Vagina (tissue), 2 donors: ENCODE results near the gene AHDC1. TPM values are rescaled to one million over a fixed set of nuclear protein-coding genes. Genes with fewer than 3 reads are reported as not detected.

Source experiments
- DNase-seq, 2 donors: peaks; one replicate each; pipeline ENCODE4 v3.0.0-alpha.2; 2017; ENCODE audit errors: extremely low spot score in 2 of 2
- H3K27ac ChIP-seq: fragments of 200-600 bp; sonication (generic); one replicate; pipeline ENCODE4 v1.5.1; 2019
- H3K27me3 ChIP-seq: fragments of 200-600 bp; sonication (generic); one replicate; pipeline ENCODE4 v1.5.1; 2019
- H3K36me3 ChIP-seq, 2 donors: fragments of 200-600 bp; sonication (generic); one replicate each; pipeline ENCODE4 v1.5.1; 2017 to 2019
- H3K4me1 ChIP-seq: fragments of 200-600 bp; sonication (generic); one replicate; pipeline ENCODE4 v1.5.1; 2019
- H3K4me3 ChIP-seq, 2 donors: fragments of 200-600 bp; sonication (generic); 1 replicate in 1 of 2; 2 replicates in 1 of 2; pipeline ENCODE4 v1.5.1; 2016 to 2019
- H3K9me3 ChIP-seq: fragments of 200-600 bp; sonication (generic); one replicate; pipeline ENCODE4 v1.5.1; 2019
- CTCF ChIP-seq, 3 experiments: fragments of 450-650 bp in 2 of 3; fragments of 200-600 bp in 1 of 3; sonication (generic) in 1 of 3; IDR thresholded peaks; one replicate each; pipeline ENCODE4 v1.5.1; 2017 to 2019; ENCODE audit warnings: antibody characterized with exemption in 3 of 3, mild to moderate bottlenecking in 2 of 3, moderate library complexity in 2 of 3
- POLR2A ChIP-seq, 2 donors: fragments of 450-650 bp; IDR thresholded peaks; one replicate each; pipeline ENCODE4 v1.6.1; 2017; ENCODE audit warnings: antibody characterized with exemption in 2 of 2, mild to moderate bottlenecking in 2 of 2, moderate library complexity in 2 of 2
- POLR2AphosphoS5 ChIP-seq, 2 donors: sonication (generic); formaldehyde crosslinking; IDR thresholded peaks; one replicate each; pipeline ENCODE4 v1.9.0; 2017; ENCODE audit warnings: antibody characterized with exemption in 2 of 2, mild to moderate bottlenecking in 2 of 2, low read depth in 1 of 2; ENCODE audit not compliant: insufficient read depth in 1 of 2
- intact Hi-C: fragments of 100-400 bp; cut with DNase I; formaldehyde crosslinking; loops from one replicate; pipeline ENCODE4 v1.15.1; 2023
- total RNA-seq: library from RNA; depleted of rRNA; stranded (reverse); fragments of >200 nt; gene quantifications from one replicate; pipeline ENCODE4 v1.2.3, GENCODE V29; 2016

The AHDC1 gene
- total RNA-seq, 1 donor from 2014 or later = 62.4 TPM

GRCh38 chr1:27635396-27636142 lies 31.6 kb upstream of the AHDC1 start:
- H3K9me3 ChIP-seq = no peaks in the 10 kb centered on the region
- no peaks in the 10 kb centered on the region for H3K36me3 ChIP-seq
- H3K27me3 ChIP-seq = no peaks in the 10 kb centered on the region
- no peak for TF ChIP-seq POLR2A (IDR thresholded peaks at IDR 0.05)
- TF ChIP-seq POLR2AphosphoS5 (IDR thresholded peaks at IDR 0.05; ENCODE audit: insufficient read depth in 1 of 2, low read depth in 1 of 2) = no peak
- TF ChIP-seq CTCF (IDR thresholded peaks at IDR 0.05) = no peak
- DNase-seq = no peak
- H3K4me1 ChIP-seq = peaks cover 42% of the 10 kb centered on the region
- peak overlapping the region; percentile 50 to 52 for H3K4me3 ChIP-seq
- intact Hi-C loops = no loop called here
- H3K27ac ChIP-seq = peak overlapping the region; percentile 65

- H3K9me3 ChIP-seq = no peaks in the 10 kb centered on the region
- no peak for TF ChIP-seq POLR2A (IDR thresholded peaks at IDR 0.05)
- no peak for TF ChIP-seq CTCF (IDR thresholded peaks at IDR 0.05)
- TF ChIP-seq POLR2AphosphoS5 (IDR thresholded peaks at IDR 0.05; ENCODE audit: insufficient read depth in 1 of 2, low read depth in 1 of 2) = no peak
- DNase-seq = no peak
- intact Hi-C loops = no loop called here
- peak within 1 kb of the TSS; percentile 50 to 52 for H3K4me3 ChIP-seq
- peak within 1 kb of the TSS; percentile 65 for H3K27ac ChIP-seq
- H3K4me1 ChIP-seq = peaks cover 47% of the 10 kb centered on the region
- H3K27me3 ChIP-seq = no peaks in the 10 kb centered on the region
- H3K36me3 ChIP-seq = no peaks in the 10 kb centered on the region
Measured at GRCh38 chr1:27634985-27635367, 31.0 kb upstream of the AHDC1 start, which contains the start of gene FGR. Gene FGR, minus strand, starts transcription at chr1:27635185. Its CDS starts 11,269 bp downstream, at chr1:27623916.

- H3K4me1 ChIP-seq = peaks cover 47% of the 10 kb centered on the region
- H3K27me3 ChIP-seq = no peaks in the 10 kb centered on the region
- peak overlapping the region; percentile 65 for H3K27ac ChIP-seq
- H3K36me3 ChIP-seq = no peaks in the 10 kb centered on the region
- DNase-seq = no peak
- peak overlapping the region; percentile 50 to 52 for H3K4me3 ChIP-seq
- intact Hi-C loops = no loop called here
- TF ChIP-seq POLR2A (IDR thresholded peaks at IDR 0.05) (no peak), CTCF (IDR thresholded peaks at IDR 0.05) (no peak), POLR2AphosphoS5 (IDR thresholded peaks at IDR 0.05; ENCODE audit: insufficient read depth in 1 of 2, low read depth in 1 of 2) (no peak)
- H3K9me3 ChIP-seq = no peaks in the 10 kb centered on the region
Measured at GRCh38 chr1:27634177-27634984, 30.4 kb upstream of the AHDC1 start.

GRCh38 chr1:27633640-27634176 lies 29.8 kb upstream of the AHDC1 start:
- TF ChIP-seq POLR2AphosphoS5 (IDR thresholded peaks at IDR 0.05; ENCODE audit: insufficient read depth in 1 of 2, low read depth in 1 of 2) (no peak), CTCF (IDR thresholded peaks at IDR 0.05) (no peak), POLR2A (IDR thresholded peaks at IDR 0.05) (no peak)
- Histone ChIP-seq H3K4me3 (peak overlapping the region; percentile 50 to 52), H3K27ac (peak overlapping the region; percentile 65), H3K9me3 (no peaks in the 10 kb centered on the region), H3K27me3 (no peaks in the 10 kb centered on the region), H3K36me3 (no peaks in the 10 kb centered on the region), H3K4me1 (peaks cover 47% of the 10 kb centered on the region)
- no peak for DNase-seq
- intact Hi-C loops = no loop called here
